DOHH2 (cell line): Measurements from ENCODE around the gene SHISA5.

Experiments used
- H3F3A ChIP-seq: fragments of 200-600 bp; sonication (generic), shearing (Covaris generic); 2 replicates; pipeline ENCODE4 v1.6.0; 2016; ENCODE audit warnings: antibody characterized with exemption, mild to moderate bottlenecking; ENCODE audit not compliant: control insufficient read depth, insufficient read depth
- H3K27ac ChIP-seq: fragments of 200-600 bp; sonication (generic); 2 replicates; pipeline ENCODE4 v1.5.1; 2014; ENCODE audit warnings: low read depth, mild to moderate bottlenecking, low read length, moderate library complexity
- H3K27me3 ChIP-seq: fragments of 200-600 bp; sonication (generic); 2 replicates; pipeline ENCODE4 v1.6.1; 2014; ENCODE audit warnings: mild to moderate bottlenecking, low read length, mixed read lengths; ENCODE audit not compliant: control insufficient read depth
- H3K36me3 ChIP-seq: fragments of 200-600 bp; sonication (generic); 2 replicates; pipeline ENCODE4 v1.6.1; 2014; ENCODE audit warnings: mild to moderate bottlenecking, low read length, moderate library complexity, mixed read lengths; ENCODE audit not compliant: control insufficient read depth
- H3K4me1 ChIP-seq: fragments of 200-600 bp; sonication (generic); 2 replicates; pipeline ENCODE4 v1.6.1; 2014; ENCODE audit warnings: mild to moderate bottlenecking, low read length, mixed read lengths; ENCODE audit not compliant: control insufficient read depth
- H3K4me2 ChIP-seq: fragments of 200-600 bp; sonication (generic); 2 replicates; pipeline ENCODE4 v1.6.0; 2014; ENCODE audit warnings: mild to moderate bottlenecking, low read length, moderate library complexity
- H3K4me3 ChIP-seq: fragments of 200-600 bp; sonication (generic); 2 replicates; pipeline ENCODE4 v1.5.1; 2014; ENCODE audit warnings: mild to moderate bottlenecking, low read length, mixed read lengths
- H3K79me2 ChIP-seq: fragments of 200-600 bp; sonication (generic); 2 replicates; pipeline ENCODE4 v1.6.1; 2014; ENCODE audit warnings: mild to moderate bottlenecking, low read length, mixed read lengths; ENCODE audit not compliant: control insufficient read depth
- H3K9me2 ChIP-seq: fragments of 200-600 bp; sonication (generic); replicated peaks from 2 replicates; pipeline ENCODE4 v1.6.1; 2014; ENCODE audit warnings: mild to moderate bottlenecking, low read length, mixed read lengths; ENCODE audit not compliant: control insufficient read depth
- H3K9me3 ChIP-seq: fragments of 200-600 bp; sonication (generic); 2 replicates; pipeline ENCODE4 v1.6.1; 2014; ENCODE audit warnings: antibody characterized with exemption, low read length, mixed read lengths; ENCODE audit not compliant: control insufficient read depth, insufficient read depth
- H4K20me1 ChIP-seq: fragments of 200-600 bp; sonication (generic); 2 replicates; pipeline ENCODE4 v1.6.0; 2014; ENCODE audit warnings: low read depth, mild to moderate bottlenecking, antibody characterized with exemption, low read length, moderate library complexity; ENCODE audit not compliant: control insufficient read depth, insufficient read depth
- CTCF ChIP-seq: fragments of 200-600 bp; sonication (generic); IDR thresholded peaks from one replicate; pipeline ENCODE4 v1.5.1; 2014; ENCODE audit warnings: antibody characterized with exemption, mild to moderate bottlenecking, low read depth, low read length; ENCODE audit not compliant: poor library complexity, severe bottlenecking
- EZH2phosphoT487 ChIP-seq: fragments of 200-600 bp; sonication (generic); IDR thresholded peaks from 2 replicates; pipeline ENCODE4 v1.6.1; 2017; ENCODE audit warnings: borderline replicate concordance, mild to moderate bottlenecking, antibody characterized with exemption, low read length, moderate library complexity, mixed read lengths

The SHISA5 gene

GRCh38 chr3:48425281-48425812 lies 78.6 kb downstream of the SHISA5 start:
- Histone ChIP-seq H3K9me2 (no peaks in the 10 kb centered on the region), H3F3A (no peaks in the 10 kb centered on the region), H4K20me1 (no peaks in the 10 kb centered on the region), H3K79me2 (no peaks in the 10 kb centered on the region), H3K27ac (no peak overlapping the region), H3K27me3 (peaks cover 16% of the 10 kb centered on the region), H3K4me1 (peaks cover 7% of the 10 kb centered on the region), H3K4me2 (no peak overlapping the region), H3K4me3 (no peak overlapping the region), H3K36me3 (no peaks in the 10 kb centered on the region), H3K9me3 (no peaks in the 10 kb centered on the region)
- TF ChIP-seq CTCF = no peak
- TF ChIP-seq EZH2phosphoT487 = no peak

GRCh38 chr3:48423883-48424695 lies 79.9 kb downstream of the SHISA5 start:
- no peak overlapping the region for H3K27ac ChIP-seq
- H3K79me2 ChIP-seq = no peaks in the 10 kb centered on the region
- no peaks in the 10 kb centered on the region for H3K4me1 ChIP-seq
- no peak overlapping the region for H3K4me3 ChIP-seq
- no peak for TF ChIP-seq EZH2phosphoT487
- TF ChIP-seq CTCF = no peak
- peaks cover 16% of the 10 kb centered on the region for H3K27me3 ChIP-seq
- H3K36me3 ChIP-seq = no peaks in the 10 kb centered on the region
- no peaks in the 10 kb centered on the region for H3K9me3 ChIP-seq
- H3F3A ChIP-seq = no peaks in the 10 kb centered on the region
- no peak overlapping the region for H3K4me2 ChIP-seq
- H3K9me2 ChIP-seq = no peaks in the 10 kb centered on the region
- H4K20me1 ChIP-seq = no peaks in the 10 kb centered on the region

GRCh38 chr3:48423241-48423882 lies 80.6 kb downstream of the SHISA5 start:
- H4K20me1 ChIP-seq = no peaks in the 10 kb centered on the region
- H3K9me3 ChIP-seq = no peaks in the 10 kb centered on the region
- no peak overlapping the region for H3K27ac ChIP-seq
- TF ChIP-seq CTCF (no peak), EZH2phosphoT487 (no peak)
- no peaks in the 10 kb centered on the region for H3F3A ChIP-seq
- H3K4me2 ChIP-seq = no peak overlapping the region
- H3K4me1 ChIP-seq = no peaks in the 10 kb centered on the region
- no peaks in the 10 kb centered on the region for H3K9me2 ChIP-seq
- H3K36me3 ChIP-seq = no peaks in the 10 kb centered on the region
- H3K27me3 ChIP-seq = peaks cover 10% of the 10 kb centered on the region
- no peak overlapping the region for H3K4me3 ChIP-seq
- no peaks in the 10 kb centered on the region for H3K79me2 ChIP-seq
